CD4-positive, alpha-beta T cell treated with Interleukin-12 subunit alpha and Interleukin-12 subunit beta, for 1 hour (primary cell): Measurements from ENCODE around the gene GALR2.
"Not testable (repeated sequence)": the region's sequence is repeated elsewhere in the genome, so short reads cannot be mapped to it uniquely, and the experiment has no call there.

Experiments used
- DNase-seq: peaks from one replicate; pipeline ENCODE4 v3.0.0-alpha.2; 2020

GALR2 gene

DNA sequence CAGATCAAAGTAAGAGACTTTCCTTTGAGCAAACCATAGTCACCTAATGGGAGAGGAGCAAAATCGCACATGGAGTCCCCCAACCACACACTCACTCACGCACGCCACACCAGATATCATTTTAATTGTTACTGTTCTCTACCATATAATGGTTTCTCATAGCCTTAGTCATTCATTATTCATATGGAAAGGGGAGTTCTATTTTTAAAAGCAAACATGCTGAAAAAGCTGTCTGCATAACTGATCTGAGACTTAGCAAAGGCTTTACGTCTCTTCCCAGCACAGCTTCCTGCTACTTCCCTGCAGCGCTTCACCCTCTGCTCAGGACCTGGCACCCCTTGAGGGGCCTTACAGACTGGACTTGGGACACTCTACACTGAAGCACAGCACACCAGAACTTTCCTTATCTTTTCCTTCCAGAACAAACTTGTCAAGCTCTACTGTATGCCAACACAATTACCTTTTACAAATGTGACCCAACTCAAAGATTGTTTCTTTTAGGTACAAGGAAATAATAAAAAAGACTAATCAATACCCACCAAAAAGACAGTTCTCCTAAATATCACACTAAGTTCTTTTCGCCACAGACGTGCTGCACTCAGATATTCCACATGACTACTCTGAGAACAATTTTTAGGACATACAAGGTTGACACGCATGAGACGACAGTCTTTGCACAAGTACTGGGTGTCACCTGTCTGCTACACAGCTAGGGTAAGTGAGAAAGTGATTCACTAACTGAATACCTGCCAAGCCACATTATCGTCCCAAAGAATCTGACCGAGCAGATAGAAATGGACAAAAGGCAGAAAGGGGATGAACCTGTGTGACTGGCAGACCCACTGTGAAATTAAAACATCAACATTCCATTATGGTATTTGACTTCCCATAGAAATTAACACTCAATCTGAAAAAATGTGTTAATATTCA lies 23.8 kb upstream of the GALR2 start:
- no peak for DNase-seq

- no peak for DNase-seq
These were observed 23.0 kb upstream of the GALR2 start for GRCh38 chr17:76051561-76051960.

- no peak for DNase-seq
These were observed 21.1 kb upstream of the GALR2 start for GRCh38 chr17:76053246-76054111.

GRCh38 chr17:76054112-76054476 lies 20.5 kb upstream of the GALR2 start:
- DNase-seq: no peak

- DNase-seq: no peak
These were observed 17.7 kb upstream of the GALR2 start for GRCh38 chr17:76056882-76057281.

GRCh38 chr17:76058264-76058663 lies 16.3 kb upstream of the GALR2 start:
- not testable (repeated sequence) for DNase-seq

GRCh38 chr17:76063875-76064546 lies 10.6 kb upstream of the GALR2 start:
- peak; percentile 52 for DNase-seq

GRCh38 chr17:76065775-76066174 lies 8.8 kb upstream of the GALR2 start:
- no peak for DNase-seq

GRCh38 chr17:76071531-76072147 lies 2.9 kb upstream of the GALR2 start:
- no peak for DNase-seq

- DNase-seq: peak; percentile 87
These were observed 2.3 kb upstream of the GALR2 start, which contains the start of gene SRP68 for GRCh38 chr17:76072148-76072858. SRP68 (minus strand) TSS chr17:76072517; CDS start chr17:76072491, 26 bp downstream.

- DNase-seq: no peak
These were observed 974 bp downstream of the GALR2 start for GRCh38 chr17:76075364-76076145.

- DNase-seq: no peak
These were observed 1.7 kb downstream of the GALR2 start for GRCh38 chr17:76076146-76076764.

GRCh38 chr17:76076765-76077583 lies 2.4 kb downstream of the GALR2 start:
- DNase-seq: peak; percentile 48

GRCh38 chr17:76077584-76078110 lies 3.1 kb downstream of the GALR2 start:
- no peak for DNase-seq

DNA sequence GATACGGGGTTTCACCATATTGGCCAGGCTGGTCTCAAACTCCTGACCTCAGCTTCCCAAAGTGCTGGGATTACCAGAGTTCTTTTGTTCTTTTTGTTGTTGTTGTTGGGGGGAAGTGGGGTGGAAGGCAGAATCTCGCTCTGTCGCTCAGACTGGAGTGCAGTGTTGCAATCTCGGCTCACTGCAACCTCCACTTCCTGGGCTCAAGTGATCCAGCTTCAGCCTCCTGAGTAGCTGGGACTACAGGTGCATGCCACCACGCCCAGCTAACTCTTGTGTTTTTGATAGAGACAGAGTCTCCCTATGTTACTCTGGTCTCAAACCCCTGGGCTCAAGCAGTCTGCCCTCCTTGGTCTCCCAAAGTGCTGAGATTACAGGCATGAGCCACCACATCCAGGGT lies 3.8 kb downstream of the GALR2 start:
- not testable (repeated sequence) for DNase-seq

GRCh38 chr17:76078860-76079534 lies 4.4 kb downstream of the GALR2 start, which contains the start of gene ZACN:
ZACN (plus strand) TSS chr17:76079182; CDS start chr17:76079265, 83 bp downstream.
- DNase-seq: no peak

- no peak for DNase-seq
These were observed 5.0 kb downstream of the GALR2 start for GRCh38 chr17:76079535-76079955.

- DNase-seq: no peak
These were observed 5.6 kb downstream of the GALR2 start for GRCh38 chr17:76079956-76080767.
